Upper lobe of left lung (tissue), 6 donors: Measurements from ENCODE around the gene PIM3. TPM values are rescaled to one million over a fixed set of nuclear protein-coding genes. Genes with fewer than 3 reads are reported as not detected.

ENCODE experiments used
- ATAC-seq, 2 donors: fragments of 200-7000 bp; cut with Tn5 transposase; one replicate each; pipeline ENCODE4 v1.9.1; 2022; ENCODE audit warnings: mild to moderate bottlenecking in 2 of 2, moderate library complexity in 2 of 2; ENCODE audit not compliant: low FRiP score in 2 of 2
- DNase-seq, 2 donors: peaks; one replicate each; pipeline ENCODE4 v3.0.0-alpha.2; 2019 to 2020
- H3K27ac ChIP-seq, 4 donors: fragments of 200-600 bp; sonication (generic); one replicate each; pipeline ENCODE4 v1.5.1; 2016 to 2019
- H3K27me3 ChIP-seq, 4 donors: fragments of 200-600 bp; sonication (generic); one replicate each; pipeline ENCODE4 v1.5.1; 2017 to 2019
- H3K36me3 ChIP-seq, 4 donors: fragments of 200-600 bp; sonication (generic); one replicate each; pipeline ENCODE4 v1.5.1; 2016 to 2019
- H3K4me1 ChIP-seq, 4 donors: fragments of 200-600 bp; sonication (generic); one replicate each; pipeline ENCODE4 v1.5.1; 2018 to 2019
- H3K4me3 ChIP-seq, 4 donors: fragments of 200-600 bp; sonication (generic); one replicate each; pipeline ENCODE4 v1.5.1; 2017 to 2019; ENCODE audit warnings: mild to moderate bottlenecking in 2 of 4, moderate library complexity in 1 of 4
- H3K9me3 ChIP-seq, 4 donors: fragments of 200-600 bp; sonication (generic); one replicate each; pipeline ENCODE4 v1.5.1; 2018 to 2019
- CTCF ChIP-seq, 6 experiments: fragments of 450-650 bp in 4 of 6; fragments of 200-600 bp in 2 of 6; sonication (generic) in 2 of 6; IDR thresholded peaks; one replicate each; pipeline ENCODE4 v1.5.1; 2016 to 2019; ENCODE audit warnings: antibody characterized with exemption in 6 of 6
- EP300 ChIP-seq, 4 donors: sonication (generic); formaldehyde crosslinking; IDR thresholded peaks; one replicate each; pipeline ENCODE4 v1.5.1; 2017; ENCODE audit warnings: antibody characterized with exemption in 4 of 4, control low read depth in 2 of 4
- POLR2A ChIP-seq, 4 donors: fragments of 450-650 bp; IDR thresholded peaks; one replicate each; pipeline ENCODE4 v1.5.1; 2016 to 2017; ENCODE audit warnings: antibody characterized with exemption in 4 of 4, mild to moderate bottlenecking in 2 of 4
- POLR2AphosphoS5 ChIP-seq, 2 donors: sonication (generic); formaldehyde crosslinking; IDR thresholded peaks; one replicate each; pipeline ENCODE4 v1.5.1; 2017; ENCODE audit warnings: antibody characterized with exemption in 2 of 2
- WGBS, 2 donors: methylation state at CpG; one replicate each; pipeline ENCODE4 v1.1.5; 2017 to 2018; 5-methylcytosine and 5-hydroxymethylcytosine counted together
- total RNA-seq, 6 donors: library from RNA; depleted of rRNA in 4 of 6; stranded (reverse); fragments of >200 nt in 4 of 6; gene quantifications; one replicate each; pipeline versions ENCODE4 v1.1.0 to v1.2.1, GENCODE V29; 2016 to 2021
- donor health status: DM: no; HTN: no; CAD: no; lungs with moderate emphysema.
- donor health status: DM: no; HTN: yes; CAD: no; lungs with severe emphysema.

The PIM3 gene
- total RNA-seq, 6 donors from 2014 or later, result 131 to 246 (median 156) TPM

- Histone ChIP-seq H3K4me1 (peaks cover 54 to 82% (median 67%) of the 10 kb centered on the region in 4 donors), H3K27me3 (no peaks in the 10 kb centered on the region), H3K36me3 (no peaks in the 10 kb centered on the region), H3K4me3 (no peak overlapping the region), H3K27ac (peak overlapping the region; percentile 90 to 99 (median 91)), H3K9me3 (no peaks in the 10 kb centered on the region)
- WGBS, 2 donors, result 100% methylated on average over 3 of the region's 4 CpGs; no CpG with 5 or more reads in 1 of the 2 donors
- DNase-seq (no peak), ATAC-seq (no peak)
- TF ChIP-seq POLR2AphosphoS5 (IDR thresholded peaks at IDR 0.05), result no peak
- TF ChIP-seq POLR2A (IDR thresholded peaks at IDR 0.05), result peak in 2 of 4 donors; percentile 5 to 29
Observed at GRCh38 chr22:49951678-49951985, 8.9 kb upstream of the PIM3 start.

- peak in 1 of 2 donors; percentile 75 for DNase-seq
- peak; percentile 28 to 44 for TF ChIP-seq POLR2AphosphoS5 (IDR thresholded peaks at IDR 0.05)
- TF ChIP-seq CTCF (IDR thresholded peaks at IDR 0.05), result peak in 1 of 6 experiments; percentile 13
- peak in 2 of 4 donors; percentile 65 to 76 for TF ChIP-seq EP300 (IDR thresholded peaks at IDR 0.05)
- TF ChIP-seq POLR2A (IDR thresholded peaks at IDR 0.05), result no peak
- no peaks in the 10 kb centered on the region for H3K9me3 ChIP-seq
- H3K27me3 ChIP-seq, result no peaks in the 10 kb centered on the region
- no peak for ATAC-seq
- H3K4me1 ChIP-seq, result peaks cover 57 to 81% (median 72%) of the 10 kb centered on the region in 4 donors
- H3K36me3 ChIP-seq, result no peaks in the 10 kb centered on the region
- H3K4me3 ChIP-seq, result no peak overlapping the region
- 61 to 72% methylated on average over 5 to 23 of the region's 24 CpGs for WGBS, 2 donors
- peak overlapping the region; percentile 90 to 99 (median 91) for H3K27ac ChIP-seq
Observed at GRCh38 chr22:49951986-49952896, 8.3 kb upstream of the PIM3 start.

GRCh38 chr22:49953027-49953679, 7.4 kb upstream of the PIM3 start:
- Histone ChIP-seq H3K36me3 (no peaks in the 10 kb centered on the region), H3K4me1 (peaks cover 58 to 77% (median 73%) of the 10 kb centered on the region in 4 donors), H3K9me3 (no peaks in the 10 kb centered on the region), H3K27me3 (no peaks in the 10 kb centered on the region), H3K27ac (peak overlapping the region; percentile 90 to 99 (median 91)), H3K4me3 (no peak overlapping the region)
- DNase-seq (peak; percentile 83 to 86), ATAC-seq (no peak)
- peak in 3 of 6 experiments; percentile 9 to 35 (median 12) for TF ChIP-seq CTCF (IDR thresholded peaks at IDR 0.05)
- peak in 1 of 2 donors; percentile 28 for TF ChIP-seq POLR2AphosphoS5 (IDR thresholded peaks at IDR 0.05)
- TF ChIP-seq POLR2A (IDR thresholded peaks at IDR 0.05), result peak in 1 of 4 donors; percentile 56
- peak in 1 of 4 donors; percentile 54 for TF ChIP-seq EP300 (IDR thresholded peaks at IDR 0.05)
- 62 to 70% methylated on average over 16 to 18 of the region's 20 CpGs for WGBS, 2 donors

GRCh38 chr22:49953680-49954344, 6.8 kb upstream of the PIM3 start:
- 54% methylated on average over 14 of the region's 18 CpGs; no CpG with 5 or more reads in 1 of the 2 donors for WGBS, 2 donors
- H3K36me3 ChIP-seq, result no peaks in the 10 kb centered on the region
- no peaks in the 10 kb centered on the region for H3K9me3 ChIP-seq
- peaks cover 65 to 83% (median 78%) of the 10 kb centered on the region in 4 donors for H3K4me1 ChIP-seq
- H3K4me3 ChIP-seq, result no peak overlapping the region
- TF ChIP-seq CTCF (IDR thresholded peaks at IDR 0.05), result peak in 1 of 6 experiments; percentile 0
- TF ChIP-seq POLR2A (IDR thresholded peaks at IDR 0.05), result no peak
- peak in 1 of 2 donors; percentile 5 for TF ChIP-seq POLR2AphosphoS5 (IDR thresholded peaks at IDR 0.05)
- no peak for TF ChIP-seq EP300 (IDR thresholded peaks at IDR 0.05)
- no peaks in the 10 kb centered on the region for H3K27me3 ChIP-seq
- peak overlapping the region; percentile 90 to 99 (median 91) for H3K27ac ChIP-seq
- DNase-seq (peak; percentile 77 to 79), ATAC-seq (no peak)
